GM10266 (cell line): ENCODE results near the gene ATPAF1.
A peak's percentile ranks its signal among the peaks of the same experiment; 100 is the strongest.

Experiments
- DNase-seq: peaks from one replicate; pipeline ENCODE4 v3.0.0; 2012; ENCODE audit errors: extremely low spot score
- CTCF ChIP-seq: IDR thresholded peaks from 2 replicates; pipeline ENCODE4 v1.5.1; 2012; ENCODE audit warnings: mild to moderate bottlenecking, low read depth; ENCODE audit not compliant: control insufficient read depth, insufficient read depth; ENCODE audit errors: missing control alignments

ATPAF1 gene

GRCh38 chr1:46679789-46680573, 11.8 kb upstream of the ATPAF1 start:
- TF ChIP-seq CTCF, result no peak
- no peak for DNase-seq

- DNase-seq, result no peak
- TF ChIP-seq CTCF, result no peak
Observed at GRCh38 chr1:46677339-46677738, 9.2 kb upstream of the ATPAF1 start.

GRCh38 chr1:46676531-46676930, 8.4 kb upstream of the ATPAF1 start:
- TF ChIP-seq CTCF, result no peak
- no peak for DNase-seq

- peak; percentile 42 for DNase-seq
- TF ChIP-seq CTCF, result no peak
Observed at GRCh38 chr1:46675549-46676314, 7.6 kb upstream of the ATPAF1 start.

- DNase-seq, result no peak
- TF ChIP-seq CTCF, result no peak
Observed at GRCh38 chr1:46673749-46674182, 5.6 kb upstream of the ATPAF1 start.

GRCh38 chr1:46672696-46673095, 4.5 kb upstream of the ATPAF1 start:
- DNase-seq, result no peak
- TF ChIP-seq CTCF, result no peak

- no peak for DNase-seq
- TF ChIP-seq CTCF, result no peak
Observed at GRCh38 chr1:46671554-46671953, 3.4 kb upstream of the ATPAF1 start, which contains the start of gene TEX38. TSS of gene TEX38 (plus strand) at chr1:46671854. CDS start at chr1:46671935, 81 bp downstream.
